Activated T-helper 1 cell treated with anti-CD3 and anti-CD28 coated beads, Interleukin-2, amount 50 U/mL, for 16 hours (primary cell): ENCODE results near the gene SAMD7.
A peak's percentile ranks its signal among the peaks of the same experiment; 100 is the strongest.

Experiments used
- DNase-seq, 2 donors: peaks; one replicate each; pipeline ENCODE4 v3.0.0-alpha.2; 2020; ENCODE audit warnings: low read depth in 1 of 2, low spot score in 1 of 2

SAMD7 gene

GRCh38 chr3:169965562-169966427 is 54.4 kb downstream of the SAMD7 start:
- DNase-seq, result no peak

DNA sequence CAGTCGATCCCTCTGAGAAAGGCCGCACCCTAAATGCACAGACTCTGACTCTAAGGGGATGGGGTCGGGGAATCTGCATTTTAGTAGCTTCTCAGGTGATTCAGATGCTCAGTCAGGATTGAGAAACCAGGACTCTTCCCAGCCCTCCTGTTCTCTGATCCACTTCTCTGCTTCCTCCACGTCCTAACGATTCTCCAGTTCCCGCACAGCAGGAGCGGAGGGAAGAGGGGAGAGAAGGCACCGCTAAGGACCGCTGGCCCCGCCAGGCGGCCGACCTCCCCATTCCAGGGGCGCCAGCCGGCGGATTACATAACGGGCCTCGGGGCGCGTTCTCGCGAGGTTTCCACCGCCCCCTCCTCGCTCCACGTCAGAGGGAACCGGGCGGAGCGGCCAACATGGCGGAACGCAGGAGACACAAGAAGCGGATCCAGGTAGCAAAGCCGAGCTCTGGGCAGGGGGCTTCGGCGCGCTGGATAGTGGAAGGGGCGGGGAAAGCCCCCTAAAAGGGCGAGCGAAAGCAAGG is 55.1 kb downstream of the SAMD7 start, which contains the start of gene SEC62:
Gene SEC62, plus strand, starts transcription at position 380 of the 523 bp plus-strand sequence. Its CDS starts 16 bp downstream, at position 396.
- peak; percentile 89 to 94 for DNase-seq

DNA sequence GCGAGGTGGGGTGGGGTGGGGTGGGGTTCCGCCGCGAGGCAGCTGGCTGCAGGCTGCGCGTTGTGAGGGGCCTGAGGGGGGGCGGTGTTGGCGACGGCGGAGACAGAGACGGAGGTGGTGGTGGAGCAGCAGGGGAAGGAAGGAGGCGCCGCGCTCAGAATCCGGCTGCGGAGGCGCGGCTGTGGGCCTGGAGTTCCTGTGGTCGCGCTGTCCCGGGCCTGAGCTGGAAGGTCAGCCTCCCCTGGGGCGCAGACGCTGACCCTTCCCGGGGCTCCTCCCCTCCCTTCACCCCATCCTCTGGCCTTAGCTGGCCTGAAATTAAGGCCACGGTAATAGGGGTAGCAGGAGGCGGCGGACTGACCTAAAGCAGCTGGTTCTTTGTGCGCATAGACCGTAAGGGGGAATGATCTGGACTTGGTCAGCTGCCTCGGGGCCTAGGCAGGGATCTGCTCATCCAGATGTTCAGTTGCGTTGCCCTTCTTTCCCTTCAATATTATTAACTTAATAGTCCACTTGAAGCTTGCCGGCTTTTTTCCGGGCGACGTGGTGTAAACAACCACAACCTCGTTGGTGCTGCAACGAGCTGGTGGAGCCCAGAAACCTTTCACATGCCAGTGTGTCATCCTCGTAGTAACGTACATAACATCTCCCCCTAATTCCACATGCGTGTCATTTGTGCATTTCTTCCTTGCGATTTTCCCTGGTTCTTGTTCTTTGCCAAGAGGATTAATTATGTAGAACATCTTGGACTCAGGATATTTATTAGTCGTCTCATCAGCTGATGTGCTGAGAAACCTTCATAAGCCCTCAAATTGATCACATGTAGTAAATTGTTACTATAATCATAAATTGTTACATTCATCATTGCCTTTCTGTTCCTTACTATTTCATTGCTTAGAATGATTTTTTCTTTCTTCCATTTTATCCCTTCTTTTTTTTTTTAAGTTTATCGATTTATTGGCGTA is 55.9 kb downstream of the SAMD7 start:
- DNase-seq, result peak in 1 of 2 donors; percentile 2

GRCh38 chr3:169968224-169968885 is 57.0 kb downstream of the SAMD7 start:
- DNase-seq, result no peak

DNA sequence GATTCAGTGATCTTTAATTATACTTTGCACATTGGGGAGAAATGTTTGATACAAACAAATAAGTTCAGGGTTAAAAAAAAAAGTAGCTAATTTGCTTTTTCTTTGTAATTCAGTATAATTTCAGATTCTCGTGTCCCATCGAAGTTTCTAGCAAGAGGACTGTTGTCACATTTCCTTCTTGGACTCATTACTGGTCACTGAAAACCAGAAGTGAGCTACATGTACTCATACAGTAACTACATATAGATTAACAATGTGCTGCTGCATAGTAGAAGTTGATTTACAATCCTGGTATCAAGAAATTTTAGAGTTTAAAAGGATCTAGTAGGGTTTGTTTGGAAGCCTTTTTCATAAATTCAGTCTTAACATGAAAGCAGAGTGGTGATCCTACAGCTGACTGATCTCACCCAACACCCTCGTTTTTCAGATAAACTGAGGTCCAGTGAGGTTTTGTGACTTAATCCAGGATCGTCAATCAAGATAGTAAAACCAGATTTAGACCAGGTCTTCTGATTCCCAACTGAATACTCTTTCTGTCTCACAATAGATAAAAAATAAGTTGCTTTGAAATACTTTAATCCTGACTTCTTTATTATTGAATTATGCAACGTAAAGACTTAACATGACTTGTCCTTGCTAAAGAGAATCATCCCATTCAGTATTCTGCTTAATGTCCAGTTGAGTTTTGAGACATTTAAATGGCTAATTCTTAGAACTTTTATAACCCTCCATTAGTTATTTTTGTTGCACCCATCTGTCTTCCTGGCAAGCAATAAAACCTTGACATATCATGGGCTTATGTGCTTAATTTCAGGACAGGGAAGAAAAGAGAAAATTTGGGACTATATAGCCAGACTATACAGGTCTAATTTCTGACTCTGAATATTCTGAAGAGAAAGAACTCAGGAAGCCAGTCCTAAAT is 58.1 kb downstream of the SAMD7 start:
- DNase-seq, result no peak

GRCh38 chr3:169970847-169971246 is 59.5 kb downstream of the SAMD7 start:
- DNase-seq, result no peak

- no peak for DNase-seq
Measured at GRCh38 chr3:169971522-169971921, 60.1 kb downstream of the SAMD7 start.

DNA sequence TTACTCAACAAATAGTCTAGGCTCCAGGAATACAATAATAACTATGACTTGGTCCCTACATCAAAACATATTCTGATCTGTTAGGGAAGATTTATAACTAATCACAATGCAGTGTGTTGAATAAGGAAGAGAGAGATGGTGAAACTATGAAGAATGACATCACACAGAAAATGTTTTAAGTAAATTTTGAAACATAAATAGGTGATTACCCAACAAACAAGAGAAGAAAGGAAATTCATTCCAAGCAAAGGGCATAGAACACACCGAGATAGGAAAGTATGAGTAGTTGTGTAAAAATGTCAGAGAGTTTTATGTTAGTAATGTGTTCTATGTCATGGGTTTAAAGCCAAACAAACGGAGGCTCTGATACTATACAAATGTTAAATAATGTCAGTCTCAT is 68.7 kb downstream of the SAMD7 start:
- no peak for DNase-seq

DNA sequence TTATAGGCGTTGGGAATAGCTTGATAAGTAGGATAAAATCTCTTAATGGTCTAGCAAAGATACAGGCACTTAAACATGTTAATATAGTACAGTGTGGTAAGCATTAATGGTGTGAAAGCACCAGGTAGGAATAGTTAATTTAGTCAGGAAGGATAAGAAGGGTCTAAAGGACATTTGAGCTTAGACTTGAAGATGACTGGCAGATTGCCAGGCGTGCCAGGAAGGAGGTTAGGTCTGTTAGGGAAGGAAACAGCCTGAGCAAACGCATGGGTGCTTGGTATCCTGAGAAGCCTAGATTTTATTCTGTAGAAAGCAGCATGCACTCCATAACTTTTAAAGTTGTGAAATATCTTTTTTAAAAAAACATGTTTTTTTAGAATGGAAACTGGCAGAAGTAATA is 72.9 kb downstream of the SAMD7 start:
- DNase-seq, result no peak
